Measurements from ENCODE around the gene FOS. TPM values are rescaled to one million over a fixed set of nuclear protein-coding genes. Genes with fewer than 3 reads are reported as not detected.

FOS gene
- total and polyA plus RNA-seq, 2 of the 13 experiments (the other 11 are each of a cell fraction or from before 2014, with no cell fraction given): 15.9 to 24.2 TPM

- TF ChIP-seq ELK4 (CRISPR knock-in tag; IDR thresholded peaks at IDR 0.05; ENCODE audit: borderline replicate concordance) (peak; percentile 100; the same call in 1 of the 2 replicates), RBFOX2 (IDR thresholded peaks at IDR 0.05; ENCODE audit: low read depth, low read length) (peak; percentile 79), FOXO4 (CRISPR knock-in tag; conservative IDR thresholded peaks at IDR 0.05) (no peak), LRRFIP1 (CRISPR knock-in tag; conservative IDR thresholded peaks at IDR 0.05) (no peak), HBP1 (CRISPR knock-in tag; IDR thresholded peaks at IDR 0.05; ENCODE audit: low read depth) (peak; percentile 90), KDM2A (CRISPR knock-in tag; IDR thresholded peaks at IDR 0.05; ENCODE audit: borderline replicate concordance, low read depth) (peak; percentile 31; the same call in 1 of the 2 replicates), NFE2 (CRISPR knock-in tag; IDR thresholded peaks at IDR 0.05) (no peak), YEATS2 (CRISPR knock-in tag; IDR thresholded peaks at IDR 0.05; ENCODE audit: borderline replicate concordance) (peak; percentile 79; the same call in 1 of the 2 replicates), PHF20 (CRISPR knock-in tag; IDR thresholded peaks at IDR 0.05) (peak; percentile 43; the same call in 1 of the 2 replicates), ZBTB34 (CRISPR knock-in tag; IDR thresholded peaks at IDR 0.05) (peak; percentile 54; the same call in 1 of the 2 replicates), PATZ1 (CRISPR knock-in tag; IDR thresholded peaks at IDR 0.05) (peak; percentile 77), POLR2A (IDR thresholded peaks at IDR 0.05; ENCODE audit: insufficient read depth in 1 of 2, low read depth in 2 of 2, low read length in 2 of 2) (peak; percentile 71 to 91), ZBED4 (CRISPR knock-in tag; IDR thresholded peaks at IDR 0.05; ENCODE audit: borderline replicate concordance) (no peak)
Observed at GRCh38 chr14:75293920-75294648, 15.5 kb downstream of the FOS start (continued).
